ENCODE data around the gene OSTF1. TPM values are rescaled to one million over a fixed set of nuclear protein-coding genes. Genes with fewer than 3 reads are reported as not detected.

The OSTF1 gene
- total and polyA plus RNA-seq, 12 donors, result 15.8 to 37.7 (median 20.7) TPM

GRCh38 chr9:75128535-75128934, 40.2 kb downstream of the OSTF1 start:
- intact Hi-C loops (cut with DNase I), result no loop called here
- peaks cover 0 to 3% (median 0%) of the 10 kb centered on the region in 9 donors for H3K4me1 ChIP-seq
- H3K36me3 ChIP-seq, result peaks cover 0 to 53% (median 11%) of the 10 kb centered on the region in 9 donors
- 95 to 97% methylated on average over 2 of the region's 2 CpGs for WGBS, 2 donors
- H3K27ac ChIP-seq, result no peak overlapping the region
- no peaks in the 10 kb centered on the region for H3K27me3 ChIP-seq
- TF ChIP-seq CTCF (IDR thresholded peaks at IDR 0.05), result no peak
- no peaks in the 10 kb centered on the region for H3K9me3 ChIP-seq
- DNase-seq (no peak), ATAC-seq (no peak)
- H3K4me3 ChIP-seq, result no peak overlapping the region

DNA sequence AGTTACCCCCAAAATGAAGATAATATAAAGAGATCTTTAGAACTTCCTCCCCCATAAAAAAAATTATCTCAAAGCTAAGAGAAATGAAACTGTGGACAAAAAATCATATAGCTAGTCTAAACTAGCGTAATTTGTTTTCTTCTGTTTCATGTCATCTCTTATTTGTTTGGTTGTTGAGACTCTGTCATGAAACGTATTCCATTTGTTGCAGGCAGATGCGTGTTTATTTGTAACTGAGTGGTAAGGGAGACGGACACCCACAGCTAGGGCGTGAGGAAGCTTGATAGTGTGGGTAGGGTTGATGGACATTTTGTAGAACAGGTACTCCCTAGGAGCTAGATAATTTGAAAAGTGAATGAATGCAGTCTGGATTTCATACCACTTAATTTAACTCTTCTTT, 41.9 kb downstream of the OSTF1 start:
- Histone ChIP-seq H3K27ac (no peak overlapping the region), H3K4me3 (no peak overlapping the region), H3K27me3 (no peaks in the 10 kb centered on the region), H3K36me3 (peaks cover 0 to 64% (median 20%) of the 10 kb centered on the region in 9 donors), H3K4me1 (no peaks in the 10 kb centered on the region), H3K9me3 (no peaks in the 10 kb centered on the region)
- no peak for ATAC-seq
- TF ChIP-seq CTCF (IDR thresholded peaks at IDR 0.05), result no peak
- intact Hi-C loops (cut with DNase I), result no loop called here
- no peak for DNase-seq
- 97 to 100% methylated on average over 5 of the region's 5 CpGs for WGBS, 2 donors

DNA sequence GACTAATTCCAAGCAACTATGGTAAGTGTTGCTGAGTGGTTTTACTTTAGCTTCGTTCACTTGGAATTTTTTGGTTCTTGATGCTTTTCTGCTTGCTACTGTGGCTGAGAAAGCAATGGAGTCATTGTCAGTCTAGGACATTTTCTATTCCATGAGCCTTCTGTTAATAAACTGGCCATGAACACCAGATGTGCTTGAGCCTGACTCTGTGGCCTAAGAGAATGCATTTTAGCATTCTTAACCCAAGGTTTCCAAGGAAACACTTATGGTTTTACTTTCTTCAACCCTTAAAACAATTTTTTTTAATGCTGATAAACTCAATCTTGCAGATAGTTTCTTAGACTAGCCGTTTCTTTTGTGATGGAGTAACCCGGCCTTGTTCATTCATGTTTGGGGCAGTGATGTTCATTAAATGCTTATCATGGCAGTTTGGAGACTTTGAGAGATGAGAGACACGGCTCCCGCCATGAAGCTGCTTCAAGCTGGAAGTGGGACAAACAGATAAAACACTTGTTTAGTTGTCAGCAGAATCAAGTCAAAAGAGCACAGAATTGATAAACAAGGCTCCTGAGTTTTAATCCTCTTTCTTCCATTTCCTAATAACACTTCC, 42.4 kb downstream of the OSTF1 start:
- TF ChIP-seq CTCF (IDR thresholded peaks at IDR 0.05), result no peak
- DNase-seq (no peak), ATAC-seq (no peak)
- no peaks in the 10 kb centered on the region for H3K27me3 ChIP-seq
- peaks cover 0 to 69% (median 20%) of the 10 kb centered on the region in 9 donors for H3K36me3 ChIP-seq
- intact Hi-C loops (cut with DNase I), result no loop called here
- H3K4me3 ChIP-seq, result no peak overlapping the region
- H3K27ac ChIP-seq, result no peak overlapping the region
- H3K4me1 ChIP-seq, result no peaks in the 10 kb centered on the region
- WGBS, 2 donors, result 62 to 65% methylated on average over 5 of the region's 5 CpGs
- no peaks in the 10 kb centered on the region for H3K9me3 ChIP-seq

- H3K4me3 ChIP-seq, result no peak overlapping the region
- no peak for TF ChIP-seq CTCF (IDR thresholded peaks at IDR 0.05)
- H3K27ac ChIP-seq, result no peak overlapping the region
- H3K36me3 ChIP-seq, result peaks cover 0 to 79% (median 23%) of the 10 kb centered on the region in 9 donors
- no peak for ATAC-seq
- 94 to 99% methylated on average over 3 of the region's 3 CpGs for WGBS, 2 donors
- no peaks in the 10 kb centered on the region for H3K4me1 ChIP-seq
- intact Hi-C loops (cut with DNase I), result no loop called here
- no peak for DNase-seq
- H3K9me3 ChIP-seq, result no peaks in the 10 kb centered on the region
- H3K27me3 ChIP-seq, result no peaks in the 10 kb centered on the region
Observed at GRCh38 chr9:75131700-75132099, 43.4 kb downstream of the OSTF1 start.

Measured in heart right ventricle (tissue), 16 donors.